H1 (cell line): Measurements from ENCODE around the gene TDG.

Source experiments
- CHD2 ChIP-seq: IDR thresholded peaks from 2 replicates; pipeline ENCODE4 v1.6.1; 2012; ENCODE audit warnings: low read length, improper control_type of control experiment
- JUND ChIP-seq: IDR thresholded peaks from 2 replicates; pipeline ENCODE4 v1.6.1; 2011; ENCODE audit warnings: mild to moderate bottlenecking, improper control_type of control experiment, low read length
- TEAD4 ChIP-seq: IDR thresholded peaks from 2 replicates; pipeline ENCODE4 v1.6.1; 2012; ENCODE audit warnings: low read depth, low read length, inconsistent platforms, mixed read lengths
- TF ChIP-seq, protein P1 (sequence below): IDR thresholded peaks from 2 replicates; pipeline ENCODE4 v1.6.1; 2012; ENCODE audit warnings: inconsistent platforms
- TF ChIP-seq, protein P2 (sequence below), 3 experiments: IDR thresholded peaks; 1 replicate in 2 of 3; 2 replicates in 1 of 3; pipeline versions ENCODE4 v1.5.1 to v1.6.1; 2011; ENCODE audit warnings: low read length in 3 of 3, mild to moderate bottlenecking in 3 of 3, inconsistent platforms in 2 of 3, low read depth in 1 of 3, moderate library complexity in 1 of 3; ENCODE audit not compliant: insufficient read depth in 1 of 3; ENCODE audit errors: control extremely low read depth in 1 of 3

DNA sequence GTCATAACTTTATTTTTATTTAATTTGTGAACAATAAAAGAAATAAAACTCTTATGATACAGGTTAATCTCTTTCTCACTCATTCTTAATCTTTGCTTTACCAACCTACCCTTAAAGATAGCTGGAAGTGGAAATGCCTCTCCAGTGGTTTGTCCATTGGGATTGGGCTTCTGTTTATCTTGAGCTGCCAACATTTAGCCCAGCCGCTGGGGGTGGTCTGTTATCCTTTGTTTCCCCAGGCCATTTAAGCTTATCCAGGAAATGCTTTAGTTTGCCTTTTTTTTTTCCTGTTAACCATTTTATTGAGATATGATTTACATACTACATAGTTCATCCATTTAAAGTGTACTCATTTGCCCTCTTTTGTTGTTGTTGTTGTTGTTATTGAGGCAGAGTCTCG is 8.2 kb downstream of the TDG start:
- TF ChIP-seq JUND (no peak), CHD2 (no peak), TEAD4 (no peak)
- TF ChIP-seq, protein P1, sequence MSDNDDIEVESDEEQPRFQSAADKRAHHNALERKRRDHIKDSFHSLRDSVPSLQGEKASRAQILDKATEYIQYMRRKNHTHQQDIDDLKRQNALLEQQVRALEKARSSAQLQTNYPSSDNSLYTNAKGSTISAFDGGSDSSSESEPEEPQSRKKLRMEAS, result no peak
- TF ChIP-seq, protein P2, sequence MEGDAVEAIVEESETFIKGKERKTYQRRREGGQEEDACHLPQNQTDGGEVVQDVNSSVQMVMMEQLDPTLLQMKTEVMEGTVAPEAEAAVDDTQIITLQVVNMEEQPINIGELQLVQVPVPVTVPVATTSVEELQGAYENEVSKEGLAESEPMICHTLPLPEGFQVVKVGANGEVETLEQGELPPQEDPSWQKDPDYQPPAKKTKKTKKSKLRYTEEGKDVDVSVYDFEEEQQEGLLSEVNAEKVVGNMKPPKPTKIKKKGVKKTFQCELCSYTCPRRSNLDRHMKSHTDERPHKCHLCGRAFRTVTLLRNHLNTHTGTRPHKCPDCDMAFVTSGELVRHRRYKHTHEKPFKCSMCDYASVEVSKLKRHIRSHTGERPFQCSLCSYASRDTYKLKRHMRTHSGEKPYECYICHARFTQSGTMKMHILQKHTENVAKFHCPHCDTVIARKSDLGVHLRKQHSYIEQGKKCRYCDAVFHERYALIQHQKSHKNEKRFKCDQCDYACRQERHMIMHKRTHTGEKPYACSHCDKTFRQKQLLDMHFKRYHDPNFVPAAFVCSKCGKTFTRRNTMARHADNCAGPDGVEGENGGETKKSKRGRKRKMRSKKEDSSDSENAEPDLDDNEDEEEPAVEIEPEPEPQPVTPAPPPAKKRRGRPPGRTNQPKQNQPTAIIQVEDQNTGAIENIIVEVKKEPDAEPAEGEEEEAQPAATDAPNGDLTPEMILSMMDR (IDR thresholded peaks at IDR 0.05; ENCODE audit: control extremely low read depth in 1 of 3, insufficient read depth in 1 of 3, low read depth in 1 of 3, low read length in 3 of 3), result no peak
